SK-N-SH treated with all-trans-retinoic acid at 6 μM for 48 hours (cell line): ENCODE results near the gene ARL4D.

Source experiments
- ARNTL ChIP-seq: fragments of 450-650 bp; formaldehyde crosslinking; IDR thresholded peaks from 2 replicates; pipeline ENCODE4 v1.5.0; 2020; ENCODE audit warnings: low read depth, mild to moderate bottlenecking, moderate library complexity, borderline replicate concordance
- BACH2 ChIP-seq: fragments of 250-450 bp; sonication (Bioruptor Pico); IDR thresholded peaks from 2 replicates; pipeline ENCODE4 v1.9.0; 2021; ENCODE audit warnings: mild to moderate bottlenecking, borderline replicate concordance
- ESRRG ChIP-seq: fragments of 250-450 bp; sonication (Bioruptor Pico); IDR thresholded peaks from 2 replicates; pipeline ENCODE4 v1.6.1; 2021; ENCODE audit warnings: mild to moderate bottlenecking
- PATZ1 ChIP-seq: fragments of 250-450 bp; sonication (Bioruptor Pico); IDR thresholded peaks from 2 replicates; pipeline ENCODE4 v1.8.0; 2020; ENCODE audit warnings: mild to moderate bottlenecking, moderate library complexity, borderline replicate concordance
- POU6F1 ChIP-seq: fragments of 250-450 bp; sonication (Bioruptor Pico); IDR thresholded peaks from 2 replicates; pipeline ENCODE4 v1.8.0; 2021; ENCODE audit warnings: low read depth, mild to moderate bottlenecking, moderate library complexity, borderline replicate concordance
- PPARA ChIP-seq: fragments of 250-450 bp; sonication (Bioruptor Pico); IDR thresholded peaks from 2 replicates; pipeline ENCODE4 v1.5.0; 2020; ENCODE audit warnings: mild to moderate bottlenecking, borderline replicate concordance
- RARB ChIP-seq: fragments of 250-450 bp; sonication (Bioruptor Pico); IDR thresholded peaks from 2 replicates; pipeline ENCODE4 v1.8.0; 2021; ENCODE audit warnings: mild to moderate bottlenecking, moderate library complexity
- SNAI2 ChIP-seq: fragments of 250-450 bp; sonication (Bioruptor Pico); IDR thresholded peaks from 2 replicates; pipeline ENCODE4 v1.5.0; 2020; ENCODE audit warnings: mild to moderate bottlenecking, moderate library complexity
- TOX ChIP-seq: fragments of 250-450 bp; sonication (Bioruptor Pico); IDR thresholded peaks from 2 replicates; pipeline ENCODE4 v1.8.0; 2021; ENCODE audit warnings: mild to moderate bottlenecking, moderate library complexity, borderline replicate concordance
- ZFP3 ChIP-seq: fragments of 250-450 bp; sonication (Bioruptor Pico); IDR thresholded peaks from 2 replicates; pipeline ENCODE4 v1.5.0; 2020; ENCODE audit warnings: mild to moderate bottlenecking, moderate library complexity
- ZFP30 ChIP-seq: fragments of 450-650 bp; formaldehyde crosslinking; IDR thresholded peaks from 2 replicates; pipeline ENCODE4 v1.5.0; 2022; ENCODE audit warnings: mild to moderate bottlenecking, moderate library complexity
- ZNF8 ChIP-seq: fragments of 450-650 bp; formaldehyde crosslinking; IDR thresholded peaks from 2 replicates; pipeline ENCODE4 v1.5.0; 2020; ENCODE audit warnings: mild to moderate bottlenecking, moderate library complexity
- TF ChIP-seq, protein P1 (sequence below): fragments of 250-450 bp; sonication (Bioruptor Pico); IDR thresholded peaks from 2 replicates; pipeline ENCODE4 v1.5.1; 2020; ENCODE audit warnings: low read depth, mild to moderate bottlenecking, moderate library complexity

GRCh38 chr17:43388359-43389045 is 10.3 kb upstream of the ARL4D start:
- no peak for TF ChIP-seq ESRRG
- no peak for TF ChIP-seq ZNF8 (CRISPR knock-in tag)
- TF ChIP-seq ZFP3 (CRISPR knock-in tag): no peak
- no peak for TF ChIP-seq PPARA (CRISPR knock-in tag)
- TF ChIP-seq, protein P1, sequence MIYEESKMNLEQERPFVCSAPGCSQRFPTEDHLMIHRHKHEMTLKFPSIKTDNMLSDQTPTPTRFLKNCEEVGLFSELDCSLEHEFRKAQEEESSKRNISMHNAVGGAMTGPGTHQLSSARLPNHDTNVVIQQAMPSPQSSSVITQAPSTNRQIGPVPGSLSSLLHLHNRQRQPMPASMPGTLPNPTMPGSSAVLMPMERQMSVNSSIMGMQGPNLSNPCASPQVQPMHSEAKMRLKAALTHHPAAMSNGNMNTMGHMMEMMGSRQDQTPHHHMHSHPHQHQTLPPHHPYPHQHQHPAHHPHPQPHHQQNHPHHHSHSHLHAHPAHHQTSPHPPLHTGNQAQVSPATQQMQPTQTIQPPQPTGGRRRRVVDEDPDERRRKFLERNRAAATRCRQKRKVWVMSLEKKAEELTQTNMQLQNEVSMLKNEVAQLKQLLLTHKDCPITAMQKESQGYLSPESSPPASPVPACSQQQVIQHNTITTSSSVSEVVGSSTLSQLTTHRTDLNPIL (CRISPR knock-in tag): no peak
- no peak for TF ChIP-seq SNAI2 (CRISPR knock-in tag)
- TF ChIP-seq PATZ1 (CRISPR knock-in tag): no peak
- no peak for TF ChIP-seq TOX (CRISPR knock-in tag)
- TF ChIP-seq POU6F1 (CRISPR knock-in tag): no peak
- TF ChIP-seq BACH2 (CRISPR knock-in tag): no peak
- no peak for TF ChIP-seq RARB (CRISPR knock-in tag)
- no peak for TF ChIP-seq ARNTL (CRISPR knock-in tag)
- no peak for TF ChIP-seq ZFP30 (CRISPR knock-in tag)
